ENCODE data around the gene DNMT3L.
"Not testable (repeated sequence)": the region's sequence is repeated elsewhere in the genome, so short reads cannot be mapped to it uniquely, and the experiment has no call there.

The DNMT3L gene

GRCh38 chr21:44255511-44255981, 6.2 kb downstream of the DNMT3L start:
- no peaks in the 10 kb centered on the region for H3K36me3 ChIP-seq (ENCODE audit: control insufficient read depth, insufficient read depth, low read length)
- H3K4me3 ChIP-seq (replicated peaks; ENCODE audit: low read depth, low read length): no peak overlapping the region
- no peak for TF ChIP-seq CTCF (IDR thresholded peaks at IDR 0.05; ENCODE audit: insufficient read depth, low read length, poor library complexity, severe bottlenecking)
- DNase-seq (ENCODE audit: extremely low read depth, insufficient read length): no peak
- no peaks in the 10 kb centered on the region for H3K27me3 ChIP-seq (replicated peaks; ENCODE audit: control insufficient read depth, insufficient read depth, low read length)

DNA sequence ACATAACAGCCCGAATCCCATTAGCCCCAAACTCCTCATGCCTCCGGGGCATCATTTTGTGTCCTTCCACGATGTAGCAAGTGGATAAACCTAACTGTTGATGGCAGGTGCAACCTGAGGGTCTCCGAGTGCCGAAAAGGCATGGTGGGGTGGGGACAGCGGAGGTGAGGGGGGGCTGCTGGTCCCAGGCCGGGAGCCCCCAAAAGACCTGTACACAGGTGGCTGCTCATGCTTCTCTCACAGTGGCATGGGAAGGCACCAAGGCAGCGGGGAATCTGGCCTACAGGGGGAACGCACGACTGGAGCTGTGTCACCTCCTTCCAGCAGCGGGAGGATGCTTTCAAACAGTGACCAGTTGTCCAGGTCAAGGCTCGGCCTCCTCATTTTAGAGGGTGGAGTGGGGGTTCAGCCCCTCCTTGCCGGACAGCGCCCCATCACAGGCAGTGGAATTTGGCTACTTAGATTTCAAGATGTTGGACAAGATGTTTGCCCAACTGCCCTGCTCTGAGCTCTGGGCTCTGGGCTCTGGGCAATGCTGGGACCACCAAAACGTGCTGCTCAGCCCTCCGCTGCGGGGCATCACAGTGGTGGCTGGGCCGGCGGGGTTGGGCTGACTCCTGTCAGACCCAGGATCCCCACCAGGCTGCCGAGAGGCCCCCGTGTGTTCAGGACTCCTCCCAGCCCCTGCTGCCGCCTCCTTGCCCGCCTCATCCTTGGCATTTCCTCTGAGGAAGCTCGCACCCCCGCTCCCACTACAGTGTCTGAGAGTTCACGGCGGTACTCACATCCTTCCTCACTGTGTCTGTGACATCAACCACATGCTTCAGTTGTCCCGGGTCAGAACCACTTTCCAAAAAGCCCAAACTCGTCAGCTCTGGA, 7.6 kb downstream of the DNMT3L start:
- no peaks in the 10 kb centered on the region for H3K36me3 ChIP-seq (ENCODE audit: control insufficient read depth, insufficient read depth, low read length)
- TF ChIP-seq CTCF (IDR thresholded peaks at IDR 0.05; ENCODE audit: insufficient read depth, low read length, poor library complexity, severe bottlenecking): no peak
- H3K4me3 ChIP-seq (replicated peaks; ENCODE audit: low read depth, low read length): no peak overlapping the region
- DNase-seq (ENCODE audit: extremely low read depth, insufficient read length): no peak
- H3K27me3 ChIP-seq (replicated peaks; ENCODE audit: control insufficient read depth, insufficient read depth, low read length): no peaks in the 10 kb centered on the region

- H3K27me3 ChIP-seq (replicated peaks; ENCODE audit: control insufficient read depth, insufficient read depth, low read length); H3K4me3 ChIP-seq (replicated peaks; ENCODE audit: low read depth, low read length); DNase-seq (ENCODE audit: extremely low read depth, insufficient read length); H3K36me3 ChIP-seq (ENCODE audit: control insufficient read depth, insufficient read depth, low read length): not testable (repeated sequence)
Measured at GRCh38 chr21:44249204-44250037, 12.3 kb downstream of the DNMT3L start.

GRCh38 chr21:44247904-44248303, 13.8 kb downstream of the DNMT3L start:
- not testable (repeated sequence) for DNase-seq (ENCODE audit: extremely low read depth, insufficient read length); H3K4me3 ChIP-seq (replicated peaks; ENCODE audit: low read depth, low read length); H3K36me3 ChIP-seq (ENCODE audit: control insufficient read depth, insufficient read depth, low read length)

GRCh38 chr21:44243980-44244379, 17.7 kb downstream of the DNMT3L start:
- not testable (repeated sequence) for H3K27me3 ChIP-seq (replicated peaks; ENCODE audit: control insufficient read depth, insufficient read depth, low read length); H3K4me3 ChIP-seq (replicated peaks; ENCODE audit: low read depth, low read length); DNase-seq (ENCODE audit: extremely low read depth, insufficient read length); H3K36me3 ChIP-seq (ENCODE audit: control insufficient read depth, insufficient read depth, low read length)

More at GRCh38 chr21:44247904-44248303, 13.8 kb downstream of the DNMT3L start:
- H3K27me3 ChIP-seq (replicated peaks; ENCODE audit: control insufficient read depth, insufficient read depth, low read length): not testable (repeated sequence)

DNA sequence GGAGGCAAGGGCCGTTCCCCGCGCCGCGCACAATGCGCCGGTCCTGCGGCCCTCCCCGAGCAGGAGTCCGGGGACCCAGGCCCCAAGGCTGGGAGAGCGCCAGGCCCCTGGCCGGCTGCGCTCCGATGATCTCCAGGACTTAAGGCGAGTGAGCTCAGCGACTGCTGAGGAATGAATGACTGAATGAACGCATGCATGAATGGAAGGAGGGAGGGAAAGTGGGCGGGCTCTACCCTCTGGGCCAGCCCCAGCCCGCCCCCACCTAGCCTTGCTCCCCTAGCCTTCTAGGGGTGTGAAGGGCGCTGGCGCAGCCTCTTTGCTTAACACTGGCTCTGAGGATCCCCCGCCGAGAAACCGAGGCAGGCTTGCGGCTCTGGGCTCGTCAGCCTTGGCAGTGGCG, 20.4 kb downstream of the DNMT3L start:
- H3K4me3 ChIP-seq (replicated peaks; ENCODE audit: low read depth, low read length); H3K27me3 ChIP-seq (replicated peaks; ENCODE audit: control insufficient read depth, insufficient read depth, low read length); H3K36me3 ChIP-seq (ENCODE audit: control insufficient read depth, insufficient read depth, low read length); DNase-seq (ENCODE audit: extremely low read depth, insufficient read length): not testable (repeated sequence)

DNA sequence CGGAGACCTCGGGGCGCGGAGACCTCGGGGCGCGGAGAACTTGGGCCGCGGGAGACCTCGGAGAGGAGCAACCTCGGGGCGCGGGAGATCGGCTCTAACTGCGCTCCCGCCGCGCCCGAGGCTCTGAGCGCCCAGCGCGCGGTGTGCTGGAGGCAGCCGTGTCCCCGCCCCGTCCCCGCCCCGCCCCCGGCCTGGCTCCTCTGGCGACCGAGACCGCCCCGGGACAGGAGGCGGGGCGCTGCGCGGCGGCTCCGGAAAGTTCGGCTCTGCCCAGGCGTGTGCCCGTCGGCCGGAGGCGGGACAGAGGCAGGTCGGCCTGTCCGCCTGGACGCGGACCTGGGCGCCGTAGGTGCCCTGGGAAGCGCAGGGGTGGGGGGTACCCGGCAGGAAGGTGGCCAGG, 20.9 kb downstream of the DNMT3L start, which contains the start of gene ICOSLG:
TSS of gene ICOSLG (minus strand) at position 102 of the 400 bp plus-strand sequence. CDS start 126 bp downstream, outside the sequence.
- not testable (repeated sequence) for H3K36me3 ChIP-seq (ENCODE audit: control insufficient read depth, insufficient read depth, low read length); DNase-seq (ENCODE audit: extremely low read depth, insufficient read length); H3K27me3 ChIP-seq (replicated peaks; ENCODE audit: control insufficient read depth, insufficient read depth, low read length); H3K4me3 ChIP-seq (replicated peaks; ENCODE audit: low read depth, low read length)

- not testable (repeated sequence) for H3K27me3 ChIP-seq (replicated peaks; ENCODE audit: control insufficient read depth, insufficient read depth, low read length)
Measured at GRCh38 chr21:44240353-44240752, 21.3 kb downstream of the DNMT3L start.

DNA sequence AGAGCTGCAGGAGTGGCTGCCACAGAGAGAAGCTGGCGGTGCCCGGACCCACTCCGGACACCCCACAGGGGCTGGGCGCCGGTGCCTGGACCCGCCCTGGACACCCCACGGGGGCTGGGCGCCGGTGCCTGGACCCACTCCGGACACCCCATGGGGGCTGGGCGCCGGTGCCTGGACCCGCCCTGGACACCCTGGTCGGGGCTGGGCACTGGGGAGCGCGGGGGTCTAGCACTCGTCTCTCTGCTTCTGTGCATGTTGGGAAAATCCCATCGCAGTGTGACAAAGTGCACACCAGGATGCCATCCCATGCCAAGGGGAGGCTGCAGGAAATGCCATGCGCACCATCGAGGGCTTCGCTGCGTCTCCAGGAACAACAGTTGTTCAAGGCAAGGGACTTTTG, 32.1 kb downstream of the DNMT3L start:
- not testable (repeated sequence) for H3K27me3 ChIP-seq (replicated peaks; ENCODE audit: control insufficient read depth, insufficient read depth, low read length); DNase-seq (ENCODE audit: extremely low read depth, insufficient read length); H3K36me3 ChIP-seq (ENCODE audit: control insufficient read depth, insufficient read depth, low read length); H3K4me3 ChIP-seq (replicated peaks; ENCODE audit: low read depth, low read length)

More at GRCh38 chr21:44240353-44240752, 21.3 kb downstream of the DNMT3L start:
- not testable (repeated sequence) for H3K4me3 ChIP-seq (replicated peaks; ENCODE audit: low read depth, low read length); H3K36me3 ChIP-seq (ENCODE audit: control insufficient read depth, insufficient read depth, low read length); DNase-seq (ENCODE audit: extremely low read depth, insufficient read length)

DNA sequence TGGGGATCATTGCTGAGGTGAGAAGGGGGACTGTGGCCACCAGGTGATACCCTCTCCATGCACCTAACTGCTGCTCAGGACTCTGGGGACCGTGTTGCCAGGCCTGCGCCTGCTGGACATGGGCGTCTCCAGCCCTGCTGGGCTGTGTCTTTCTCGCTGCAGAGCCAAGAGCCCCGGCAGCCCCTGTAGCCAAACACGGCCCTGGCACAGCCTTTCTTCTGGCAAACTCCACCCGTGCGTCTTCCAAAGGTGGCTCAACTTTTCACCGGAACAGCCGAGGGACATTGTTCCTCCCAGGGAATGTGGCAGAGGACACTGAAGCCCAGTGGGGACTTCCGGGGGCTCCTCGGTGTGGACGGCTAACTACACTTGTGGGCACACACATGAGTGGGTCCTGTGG, 33.6 kb downstream of the DNMT3L start:
- H3K36me3 ChIP-seq (ENCODE audit: control insufficient read depth, insufficient read depth, low read length); H3K27me3 ChIP-seq (replicated peaks; ENCODE audit: control insufficient read depth, insufficient read depth, low read length); DNase-seq (ENCODE audit: extremely low read depth, insufficient read length); H3K4me3 ChIP-seq (replicated peaks; ENCODE audit: low read depth, low read length): not testable (repeated sequence)

GRCh38 chr21:44227614-44228013, 34.1 kb downstream of the DNMT3L start:
- DNase-seq (ENCODE audit: extremely low read depth, insufficient read length); H3K36me3 ChIP-seq (ENCODE audit: control insufficient read depth, insufficient read depth, low read length); H3K4me3 ChIP-seq (replicated peaks; ENCODE audit: low read depth, low read length); H3K27me3 ChIP-seq (replicated peaks; ENCODE audit: control insufficient read depth, insufficient read depth, low read length): not testable (repeated sequence)

- H3K27me3 ChIP-seq (replicated peaks; ENCODE audit: control insufficient read depth, insufficient read depth, low read length); H3K4me3 ChIP-seq (replicated peaks; ENCODE audit: low read depth, low read length); H3K36me3 ChIP-seq (ENCODE audit: control insufficient read depth, insufficient read depth, low read length); DNase-seq (ENCODE audit: extremely low read depth, insufficient read length): not testable (repeated sequence)
Measured at GRCh38 chr21:44225605-44226004, 36.1 kb downstream of the DNMT3L start.

All from GM06990 (cell line).